ENCODE data around the gene ZNF280B. TPM values are rescaled to one million over a fixed set of nuclear protein-coding genes. Genes with fewer than 3 reads are reported as not detected.
"Not testable (repeated sequence)": the region's sequence is repeated elsewhere in the genome, so short reads cannot be mapped to it uniquely, and the experiment has no call there.

Gene ZNF280B
- polyA plus RNA-seq, 3 donors = 4.0 to 4.7 (median 4.3) TPM

DNA sequence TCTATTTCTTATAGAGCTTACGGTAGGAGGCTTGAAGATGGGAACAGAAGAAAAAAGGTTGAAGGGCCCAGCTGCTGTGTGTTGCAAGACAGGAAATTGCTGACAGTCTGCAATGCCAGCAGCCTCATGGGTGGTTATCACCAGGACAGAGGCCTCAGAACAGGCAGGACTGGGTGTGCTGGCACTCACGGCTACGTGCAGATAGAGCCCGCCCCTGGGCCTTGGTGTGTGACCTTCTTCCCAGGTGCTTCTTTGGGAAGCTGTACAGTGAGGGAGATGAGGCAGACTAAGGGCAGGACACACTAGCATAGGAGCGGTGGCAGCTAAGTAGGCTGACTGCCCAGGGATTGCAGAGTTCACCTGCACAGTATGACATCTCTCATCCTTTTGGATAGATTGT lies 37.9 kb upstream of the ZNF280B start:
- DNase-seq (ENCODE audit: extremely low read depth in 1 of 11, low read depth in 9 of 11, low spot score in 4 of 11) = no peak

DNA sequence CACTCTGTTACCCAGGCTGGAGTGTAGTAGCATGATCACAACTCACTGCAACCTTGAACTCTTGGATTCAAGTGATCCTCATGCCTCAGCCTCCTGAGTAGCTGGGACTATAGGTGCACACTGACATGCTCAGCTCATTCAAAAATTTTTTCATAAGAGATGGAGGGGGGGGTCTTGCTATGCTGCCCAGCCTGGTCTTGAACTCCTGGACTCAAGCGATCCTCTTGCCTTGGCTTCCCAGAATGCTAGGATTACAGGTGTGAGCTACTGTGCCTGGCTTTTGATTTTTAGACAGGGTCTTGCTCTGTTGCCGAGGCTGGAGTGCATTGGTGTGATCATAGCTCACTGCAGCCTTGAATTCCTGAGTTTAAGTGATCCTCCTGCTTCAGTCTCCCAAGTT lies 36.5 kb upstream of the ZNF280B start:
- no peak for DNase-seq (ENCODE audit: extremely low read depth in 1 of 11, low read depth in 9 of 11, low spot score in 4 of 11)

- DNase-seq (ENCODE audit: extremely low read depth in 1 of 11, low read depth in 9 of 11, low spot score in 4 of 11) = no peak
These were observed 29.9 kb upstream of the ZNF280B start for GRCh38 chr22:22538226-22538989.

DNA sequence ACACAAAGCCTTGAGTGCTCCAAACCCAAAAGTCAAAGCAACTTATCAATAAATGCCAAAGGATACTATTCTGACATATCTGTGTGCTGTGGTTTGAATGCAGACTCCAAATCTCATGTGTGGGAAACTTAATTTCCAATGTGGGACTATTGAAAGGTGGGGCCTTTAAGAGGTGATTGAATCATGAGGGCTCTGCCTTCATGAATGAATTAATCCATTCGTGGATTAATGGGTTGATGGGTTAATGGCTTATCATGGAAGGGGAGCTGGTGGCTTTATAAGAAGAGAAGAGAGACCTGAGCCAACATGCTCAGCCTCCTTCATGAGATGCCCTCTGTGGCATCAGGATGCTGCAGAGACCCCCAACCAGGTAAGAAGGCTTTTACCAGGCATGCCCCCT lies 28.4 kb upstream of the ZNF280B start:
- DNase-seq (ENCODE audit: extremely low read depth in 1 of 11, low read depth in 9 of 11, low spot score in 4 of 11) = no peak

DNA sequence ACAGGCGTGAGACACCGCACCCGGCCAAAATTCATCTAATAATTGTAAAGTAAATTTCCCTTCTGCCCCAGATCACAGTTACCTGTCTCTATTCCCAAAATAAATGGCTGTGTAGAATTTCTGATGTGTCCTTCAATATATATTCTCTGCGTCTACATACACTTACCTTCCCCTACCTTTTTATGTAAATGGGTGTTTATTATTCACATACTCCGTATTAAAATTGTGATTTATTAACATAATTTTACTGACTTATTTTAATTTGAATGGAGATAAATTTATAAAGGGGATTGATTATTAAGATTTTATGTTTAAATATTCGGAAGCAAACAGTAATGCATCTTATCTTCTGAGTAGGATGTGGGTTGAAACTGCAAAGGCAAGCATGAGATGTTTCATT lies 28.0 kb upstream of the ZNF280B start:
- no peak for DNase-seq (ENCODE audit: extremely low read depth in 1 of 11, low read depth in 9 of 11, low spot score in 4 of 11)

DNA sequence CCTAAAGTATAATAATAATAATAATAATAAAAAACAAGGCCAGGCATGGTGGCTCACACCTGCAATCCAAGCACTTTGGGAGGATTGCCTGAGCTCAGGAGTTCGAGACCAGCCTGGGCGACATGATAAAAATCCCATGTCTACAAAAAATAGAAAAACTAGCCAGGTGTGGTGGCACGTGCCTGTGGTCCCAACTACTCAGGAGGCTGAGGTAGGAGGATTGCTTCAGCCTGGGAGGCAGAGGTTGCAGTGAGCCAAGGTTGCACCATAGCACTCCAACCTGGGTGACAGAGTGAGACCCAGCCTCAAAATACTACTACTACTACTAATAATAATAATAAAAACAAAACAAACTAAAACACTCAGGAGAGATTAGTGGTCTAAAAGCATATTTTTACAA lies 27.1 kb upstream of the ZNF280B start:
- DNase-seq (ENCODE audit: extremely low read depth in 1 of 11, low read depth in 9 of 11, low spot score in 4 of 11) = no peak

DNA sequence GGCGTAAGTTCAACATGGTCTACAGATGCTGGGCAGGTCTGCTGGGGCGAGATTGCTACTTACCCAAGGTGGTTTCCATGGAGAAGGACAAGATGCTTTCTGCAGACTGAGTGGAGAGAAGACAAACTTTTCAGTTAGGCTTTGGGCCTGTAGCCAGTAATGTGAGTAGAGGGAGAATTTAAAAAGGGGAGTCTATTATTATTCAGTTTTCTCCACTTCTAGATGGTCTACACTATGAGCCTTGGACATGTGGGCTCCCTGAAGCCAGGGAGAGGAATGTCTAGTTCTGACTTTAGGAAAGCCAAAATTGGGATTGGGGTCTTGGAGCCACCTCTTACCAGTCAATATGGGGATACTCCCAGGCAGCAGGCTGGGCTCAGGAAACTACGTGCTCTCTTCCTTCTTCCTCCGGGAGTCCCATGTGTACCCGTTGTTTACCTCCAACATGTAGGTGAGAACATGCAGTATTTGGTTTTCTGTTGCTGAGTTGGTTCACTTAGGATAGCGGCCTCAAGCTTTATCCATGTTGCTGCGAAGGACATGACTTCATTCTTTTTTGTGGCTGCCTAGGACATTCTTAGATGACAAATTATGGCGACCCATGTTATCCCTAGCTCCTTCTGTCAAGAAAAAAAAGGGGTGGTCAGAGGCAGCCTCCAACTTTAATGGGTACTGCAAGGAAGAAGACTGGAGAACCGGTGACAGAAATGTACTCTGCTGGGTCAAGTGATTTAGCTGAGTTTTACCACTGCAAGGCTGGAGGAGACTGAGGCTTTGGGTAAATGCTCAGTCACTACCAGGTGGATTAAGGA lies 26.3 kb upstream of the ZNF280B start:
- no peak for DNase-seq (ENCODE audit: extremely low read depth in 1 of 11, low read depth in 9 of 11, low spot score in 4 of 11)

- no peak for DNase-seq (ENCODE audit: extremely low read depth in 1 of 11, low read depth in 9 of 11, low spot score in 4 of 11)
These were observed 25.3 kb upstream of the ZNF280B start for GRCh38 chr22:22533863-22534262.

GRCh38 chr22:22533417-22533816 lies 24.9 kb upstream of the ZNF280B start:
- DNase-seq (ENCODE audit: extremely low read depth in 1 of 11, low read depth in 9 of 11, low spot score in 4 of 11) = no peak

GRCh38 chr22:22532547-22533071 lies 24.1 kb upstream of the ZNF280B start:
- not testable (repeated sequence) for DNase-seq (ENCODE audit: extremely low read depth in 1 of 11, low read depth in 9 of 11, low spot score in 4 of 11)

GRCh38 chr22:22531770-22532546 lies 23.4 kb upstream of the ZNF280B start:
- DNase-seq (ENCODE audit: extremely low read depth in 1 of 11, low read depth in 9 of 11, low spot score in 4 of 11) = no peak

DNA sequence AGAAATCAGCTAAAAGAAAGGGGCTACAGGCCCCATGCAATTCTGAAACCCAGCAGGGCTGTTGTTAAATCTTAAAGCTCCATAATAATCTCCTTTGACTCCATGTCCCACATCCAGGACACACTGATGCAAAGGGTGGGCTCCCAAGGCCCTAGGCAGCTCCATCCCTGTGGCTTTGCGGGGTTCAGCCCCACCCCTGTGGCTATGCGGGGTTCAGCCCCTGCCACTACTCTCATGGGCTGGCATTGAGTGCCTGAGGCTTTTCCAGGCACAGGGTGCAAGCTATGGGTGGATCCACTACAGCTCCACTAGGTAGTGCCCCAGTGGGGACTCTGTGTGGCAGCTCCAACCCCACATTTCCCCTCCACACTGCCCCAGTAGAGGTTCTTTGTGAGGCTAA lies 20.2 kb upstream of the ZNF280B start:
- no peak for DNase-seq (ENCODE audit: extremely low read depth in 1 of 11, low read depth in 9 of 11, low spot score in 4 of 11)

DNA sequence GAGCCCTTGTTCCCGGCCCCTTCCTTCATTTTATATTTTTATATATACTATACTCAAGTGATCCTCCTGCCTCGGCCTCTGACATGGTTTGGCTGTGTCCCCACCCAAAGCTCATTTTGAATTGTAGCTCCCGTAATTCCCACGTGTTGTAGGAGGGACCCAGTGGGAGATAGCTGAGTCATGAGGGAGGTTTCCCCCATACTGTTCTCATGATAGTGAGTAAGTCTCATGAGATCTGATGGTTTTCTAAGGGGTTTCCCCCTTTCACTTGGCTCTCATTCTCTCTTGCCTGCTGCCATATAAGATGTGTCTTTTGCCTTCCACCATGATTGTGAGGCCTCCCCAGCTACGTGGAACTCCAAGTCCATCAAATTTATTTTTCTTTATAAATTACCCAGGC lies 18.8 kb upstream of the ZNF280B start:
- no peak for DNase-seq (ENCODE audit: extremely low read depth in 1 of 11, low read depth in 9 of 11, low spot score in 4 of 11)

DNA sequence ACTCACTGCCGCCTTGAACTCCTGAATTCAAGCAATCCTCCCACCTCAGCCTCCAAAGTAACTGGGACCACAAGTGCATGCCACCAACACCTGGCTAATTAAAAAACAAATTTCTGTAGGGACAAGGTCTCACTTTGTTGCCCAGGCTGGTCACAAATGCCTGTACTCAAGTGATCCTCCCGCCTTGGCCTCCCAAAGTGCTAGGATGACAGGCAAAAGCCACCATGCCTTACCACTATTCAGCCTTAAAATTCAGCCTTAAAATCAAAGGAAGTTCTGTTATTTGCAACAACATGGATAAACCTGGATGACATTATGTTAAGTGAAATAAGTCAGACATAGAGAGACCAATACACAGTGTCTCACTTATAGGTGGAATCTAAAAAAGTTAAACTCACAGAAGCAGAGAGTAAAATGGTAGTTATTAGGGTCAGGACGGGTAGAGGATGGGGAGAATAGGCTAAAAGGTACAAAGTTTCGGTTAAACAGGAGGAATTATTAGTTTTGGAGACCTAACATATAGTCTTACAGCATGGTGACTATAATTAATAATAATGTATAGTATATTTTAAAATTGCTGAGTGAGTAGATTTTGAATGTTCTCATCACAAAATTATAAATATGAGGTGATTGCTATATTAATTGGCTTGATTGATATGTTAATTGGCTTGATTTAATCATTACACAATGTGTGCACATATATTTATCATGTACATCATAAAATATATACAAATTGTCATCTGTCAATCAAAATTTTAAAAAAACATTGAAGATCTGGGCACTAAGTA lies 17.8 kb upstream of the ZNF280B start:
- DNase-seq (ENCODE audit: extremely low read depth in 1 of 11, low read depth in 9 of 11, low spot score in 4 of 11) = no peak

DNA sequence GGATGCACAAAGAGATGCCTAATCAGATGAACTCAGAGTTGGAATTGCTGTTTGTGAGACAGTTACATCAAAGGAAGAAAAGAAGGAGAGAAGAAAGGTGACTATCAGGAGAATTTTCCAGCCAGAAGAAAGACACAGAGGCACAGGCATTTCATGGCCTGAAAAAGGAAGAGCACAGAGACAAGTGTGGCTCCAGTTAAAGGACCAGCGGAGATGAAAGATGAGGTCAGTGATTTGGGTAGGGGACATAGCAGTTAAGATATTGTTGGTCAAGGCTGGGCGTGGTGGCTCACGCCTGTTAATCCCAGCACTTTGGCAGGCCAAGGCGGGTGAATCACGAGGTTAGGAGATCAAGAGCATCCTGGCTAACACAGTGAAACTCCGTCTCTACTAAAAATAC lies 15.0 kb upstream of the ZNF280B start:
- no peak for DNase-seq (ENCODE audit: extremely low read depth in 1 of 11, low read depth in 9 of 11, low spot score in 4 of 11)

- DNase-seq (ENCODE audit: extremely low read depth in 1 of 11, low read depth in 9 of 11, low spot score in 4 of 11) = no peak
These were observed 13.1 kb upstream of the ZNF280B start for GRCh38 chr22:22521631-22522030.

DNA sequence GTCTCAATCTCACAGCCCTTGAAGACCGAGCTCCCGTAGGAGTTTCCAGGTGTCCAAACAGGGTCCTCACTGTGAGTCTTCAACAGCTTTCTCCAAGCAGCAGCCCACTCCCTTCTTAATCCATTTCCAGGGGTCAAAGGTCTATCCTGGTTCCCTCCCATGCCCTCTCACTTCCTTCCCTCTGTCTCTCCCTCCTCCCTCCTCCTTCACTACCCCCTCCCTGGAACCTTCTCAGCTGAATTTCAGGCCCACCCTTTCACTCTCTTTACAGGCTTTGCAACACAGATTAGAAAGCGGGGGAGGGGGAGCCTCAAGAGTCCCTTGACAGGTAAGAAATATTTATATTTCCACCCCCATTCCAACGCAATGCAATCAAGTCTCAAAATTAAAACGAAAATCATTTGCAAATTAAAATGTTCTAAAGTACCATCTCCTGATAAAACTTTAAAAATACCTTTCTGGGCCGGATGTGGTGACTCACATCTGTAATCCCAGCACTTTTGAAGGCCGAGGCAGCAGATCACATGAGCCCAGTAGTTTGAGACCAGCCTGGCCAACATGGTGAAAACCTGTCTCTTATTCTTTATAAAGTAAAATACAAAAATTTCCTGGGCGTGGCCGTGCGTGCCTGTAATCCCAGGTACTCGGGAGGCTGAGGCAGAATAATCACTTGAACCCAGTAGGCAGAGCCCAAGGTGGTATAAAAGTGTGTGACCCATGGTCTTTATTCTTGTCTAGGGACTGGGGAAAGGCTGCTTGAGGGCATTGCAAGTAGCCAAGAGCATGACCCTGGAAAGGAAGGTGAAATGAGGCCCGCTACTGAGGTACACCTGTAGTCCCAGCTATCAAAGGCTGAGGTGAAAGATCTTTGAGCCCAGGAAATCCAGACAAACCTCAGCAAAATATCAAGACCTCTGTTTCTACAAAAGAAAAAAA lies 12.4 kb upstream of the ZNF280B start:
- no peak for DNase-seq (ENCODE audit: extremely low read depth in 1 of 11, low read depth in 9 of 11, low spot score in 4 of 11)
